Measurements from ENCODE around the gene LPP. TPM values are rescaled to one million over a fixed set of nuclear protein-coding genes. Genes with fewer than 3 reads are reported as not detected.
A peak's percentile ranks its signal among the peaks of the same experiment; 100 is the strongest.

Gene LPP
- total RNA-seq, 1 donor: 196 TPM

- H3K4me3 ChIP-seq (ENCODE audit: low read depth, low read length): no peak overlapping the region
- DNase-seq (ENCODE audit: low read depth): peak; percentile 29
- TF ChIP-seq CTCF (IDR thresholded peaks at IDR 0.05; ENCODE audit: insufficient read depth, low read depth, low read length): no peak
These were observed 212.2 kb downstream of the LPP start for GRCh38 chr3:188365988-188366698.

- H3K4me3 ChIP-seq (ENCODE audit: low read depth, low read length): no peak overlapping the region
- no peak for TF ChIP-seq CTCF (IDR thresholded peaks at IDR 0.05; ENCODE audit: insufficient read depth, low read depth, low read length)
- no peak for DNase-seq (ENCODE audit: low read depth)
These were observed 213.7 kb downstream of the LPP start for GRCh38 chr3:188367678-188368077.

- DNase-seq (ENCODE audit: low read depth): no peak
- no peak overlapping the region for H3K4me3 ChIP-seq (ENCODE audit: low read depth, low read length)
- TF ChIP-seq CTCF (IDR thresholded peaks at IDR 0.05; ENCODE audit: insufficient read depth, low read depth, low read length): no peak
These were observed 215.6 kb downstream of the LPP start for GRCh38 chr3:188369526-188369925.

GRCh38 chr3:188370081-188370830, 216.3 kb downstream of the LPP start:
- peak; percentile 61 for DNase-seq (ENCODE audit: low read depth)
- no peak for TF ChIP-seq CTCF (IDR thresholded peaks at IDR 0.05; ENCODE audit: insufficient read depth, low read depth, low read length)
- H3K4me3 ChIP-seq (ENCODE audit: low read depth, low read length): no peak overlapping the region

GRCh38 chr3:188378786-188379185, 224.8 kb downstream of the LPP start:
- no peak for TF ChIP-seq CTCF (IDR thresholded peaks at IDR 0.05; ENCODE audit: insufficient read depth, low read depth, low read length)
- DNase-seq (ENCODE audit: low read depth): no peak
- H3K4me3 ChIP-seq (ENCODE audit: low read depth, low read length): no peak overlapping the region

GRCh38 chr3:188380252-188380651, 226.3 kb downstream of the LPP start:
- DNase-seq (ENCODE audit: low read depth): no peak
- TF ChIP-seq CTCF (IDR thresholded peaks at IDR 0.05; ENCODE audit: insufficient read depth, low read depth, low read length): no peak

More at GRCh38 chr3:188380252-188380651, 226.3 kb downstream of the LPP start:
- no peak overlapping the region for H3K4me3 ChIP-seq (ENCODE audit: low read depth, low read length)
